Right lobe of liver (tissue), 6 donors: Measurements from ENCODE around the gene TCF7L2. TPM values are rescaled to one million over a fixed set of nuclear protein-coding genes. Genes with fewer than 3 reads are reported as not detected.
A peak's percentile ranks its signal among the peaks of the same experiment; 100 is the strongest.

ENCODE experiments used
- ATAC-seq, 4 donors: fragments of 200-7000 bp; cut with Tn5 transposase; one replicate each; pipeline ENCODE4 v1.9.1; 2020; ENCODE audit warnings: mild to moderate bottlenecking in 4 of 4, moderate library complexity in 4 of 4
- DNase-seq, 3 donors: peaks; one replicate each; pipeline ENCODE4 v3.0.0-alpha.2; 2020
- H3K27ac ChIP-seq, 3 donors: fragments of 200-600 bp; one replicate each; pipeline ENCODE4 v1.8.0; 2022
- H3K27me3 ChIP-seq, 2 donors: fragments of 200-600 bp; one replicate each; pipeline ENCODE4 v1.8.0; 2022
- H3K36me3 ChIP-seq, 4 donors: fragments of 200-600 bp; sonication (generic) in 1 of 4; one replicate each; pipeline versions ENCODE4 v1.5.1 to v1.8.0; 2017 to 2022; ENCODE audit warnings: control low read depth in 1 of 4
- H3K4me1 ChIP-seq, 4 donors: fragments of 200-600 bp; sonication (generic) in 1 of 4; one replicate each; pipeline versions ENCODE4 v1.5.1 to v1.8.0; 2017 to 2022; ENCODE audit warnings: control low read depth in 1 of 4
- H3K4me3 ChIP-seq, 3 donors: fragments of 200-600 bp; one replicate each; pipeline ENCODE4 v1.8.0; 2022
- H3K9me3 ChIP-seq, 4 donors: fragments of 200-600 bp; sonication (generic) in 1 of 4; one replicate each; pipeline versions ENCODE4 v1.5.1 to v1.8.0; 2017 to 2022; ENCODE audit warnings: control low read depth in 1 of 4
- POLR2A ChIP-seq: fragments of 450-650 bp; IDR thresholded peaks from one replicate; pipeline ENCODE4 v1.6.1; 2017; ENCODE audit warnings: antibody characterized with exemption, mild to moderate bottlenecking
- WGBS: methylation state at CpG from one replicate; pipeline ENCODE4 v1.1.6; 2018; ENCODE audit warnings: low coverage, low lambda C conversion rate; ENCODE audit not compliant: insufficient coverage; ENCODE audit errors: missing lambda C conversion rate; 5-methylcytosine and 5-hydroxymethylcytosine counted together
- intact Hi-C, 2 donors: fragments of 100-400 bp; cut with DNase I; formaldehyde crosslinking; loops; one replicate each; pipeline versions ENCODE4 v1.11.2 to v1.14.1; 2022
- total RNA-seq, 6 experiments: library from RNA; depleted of rRNA in 2 of 6; stranded (reverse); fragments of >200 nt in 2 of 6; fragmentation: NEBNext Ultra II Directional in 3 of 6; extraction: Animal tissue kit (Norgen Biotek cat#: 25700) in 3 of 6; gene quantifications; one replicate each; pipeline versions ENCODE4 v1.1.0 to v1.2.4, GENCODE V29; 2016 to 2023
- TF ChIP-seq, protein P1 (sequence below), 4 donors: fragments of 200-600 bp in 3 of 4; fragments of 450-650 bp in 1 of 4; IDR thresholded peaks; one replicate each; pipeline versions ENCODE4 v1.5.1 to v1.8.0; 2016 to 2022; ENCODE audit warnings: antibody characterized with exemption in 4 of 4, mild to moderate bottlenecking in 2 of 4
- donor health status: DM: no; HTN: yes; CAD: no.
- donor health status: DM: no; HTN: no; CAD: no.
- donor health status: DM: no; HTN: no; CAD: no.
- donor health status: DM: no; HTN: yes; CAD: no.
- donor health status: DM: no; HTN: yes; CAD: no.

The TCF7L2 gene
- total RNA-seq, 6 experiments from 2014 or later, result 9.4 to 33.2 (median 16.7) TPM

DNA sequence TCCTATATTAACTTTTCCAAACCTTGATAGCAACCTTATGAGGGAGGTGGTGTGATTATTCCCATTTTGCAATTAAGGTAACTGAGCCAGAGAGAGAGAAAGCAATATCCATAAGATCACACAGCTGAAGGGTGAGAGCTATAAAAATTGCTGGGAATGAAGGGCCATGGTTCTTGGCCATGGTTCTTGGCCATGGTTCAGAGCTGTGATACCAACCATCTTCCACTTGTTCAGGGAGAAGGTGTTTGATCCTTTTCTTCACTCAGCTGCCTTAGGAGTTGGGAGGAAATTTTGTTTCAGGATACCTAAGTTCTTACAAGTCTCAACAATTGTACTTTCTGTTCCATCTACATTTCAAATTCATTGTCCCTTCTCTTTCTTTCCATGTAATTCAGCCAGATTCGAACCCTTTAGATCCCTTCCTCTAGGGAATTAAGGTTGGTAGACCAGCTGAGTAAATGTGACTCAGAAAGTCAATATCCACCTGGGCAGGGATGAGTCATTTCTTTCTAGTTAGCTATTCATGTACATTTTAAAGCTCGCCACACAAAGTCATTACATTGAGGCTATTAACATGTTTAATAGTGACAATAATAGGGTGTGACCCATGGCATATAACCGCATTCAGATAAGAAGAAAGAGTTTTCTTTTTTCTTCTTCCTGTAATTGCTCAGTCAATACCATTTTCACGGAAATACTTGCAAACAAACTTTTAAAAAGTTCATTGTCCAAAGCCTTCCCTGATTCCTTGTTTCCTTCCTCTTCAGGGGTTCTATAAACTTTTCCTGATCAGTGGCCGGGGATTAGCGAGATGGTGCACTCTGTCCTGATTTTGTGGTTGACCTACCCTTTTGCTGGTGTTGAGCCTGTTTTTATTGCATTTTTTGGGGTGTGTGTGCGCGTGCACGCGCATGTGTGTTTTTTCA is 143.4 kb downstream of the TCF7L2 start:
- Histone ChIP-seq H3K36me3 (peaks cover 0 to 4% (median 3%) of the 10 kb centered on the region in 4 donors), H3K27me3 (no peaks in the 10 kb centered on the region), H3K4me3 (no peak overlapping the region), H3K27ac (peak overlapping the region in 1 of 3 donors; percentile 58), H3K4me1 (no peaks in the 10 kb centered on the region), H3K9me3 (no peaks in the 10 kb centered on the region)
- ATAC-seq (peak in 3 of 4 donors; percentile 24 to 81 (median 31)), DNase-seq (peak in 1 of 3 donors; percentile 34)
- intact Hi-C loops, result no loop called here
- no peak for TF ChIP-seq POLR2A
- TF ChIP-seq, protein P1, sequence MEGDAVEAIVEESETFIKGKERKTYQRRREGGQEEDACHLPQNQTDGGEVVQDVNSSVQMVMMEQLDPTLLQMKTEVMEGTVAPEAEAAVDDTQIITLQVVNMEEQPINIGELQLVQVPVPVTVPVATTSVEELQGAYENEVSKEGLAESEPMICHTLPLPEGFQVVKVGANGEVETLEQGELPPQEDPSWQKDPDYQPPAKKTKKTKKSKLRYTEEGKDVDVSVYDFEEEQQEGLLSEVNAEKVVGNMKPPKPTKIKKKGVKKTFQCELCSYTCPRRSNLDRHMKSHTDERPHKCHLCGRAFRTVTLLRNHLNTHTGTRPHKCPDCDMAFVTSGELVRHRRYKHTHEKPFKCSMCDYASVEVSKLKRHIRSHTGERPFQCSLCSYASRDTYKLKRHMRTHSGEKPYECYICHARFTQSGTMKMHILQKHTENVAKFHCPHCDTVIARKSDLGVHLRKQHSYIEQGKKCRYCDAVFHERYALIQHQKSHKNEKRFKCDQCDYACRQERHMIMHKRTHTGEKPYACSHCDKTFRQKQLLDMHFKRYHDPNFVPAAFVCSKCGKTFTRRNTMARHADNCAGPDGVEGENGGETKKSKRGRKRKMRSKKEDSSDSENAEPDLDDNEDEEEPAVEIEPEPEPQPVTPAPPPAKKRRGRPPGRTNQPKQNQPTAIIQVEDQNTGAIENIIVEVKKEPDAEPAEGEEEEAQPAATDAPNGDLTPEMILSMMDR (IDR thresholded peaks at IDR 0.05), result no peak
- 58% methylated on average over 10 of the region's 10 CpGs for WGBS

DNA sequence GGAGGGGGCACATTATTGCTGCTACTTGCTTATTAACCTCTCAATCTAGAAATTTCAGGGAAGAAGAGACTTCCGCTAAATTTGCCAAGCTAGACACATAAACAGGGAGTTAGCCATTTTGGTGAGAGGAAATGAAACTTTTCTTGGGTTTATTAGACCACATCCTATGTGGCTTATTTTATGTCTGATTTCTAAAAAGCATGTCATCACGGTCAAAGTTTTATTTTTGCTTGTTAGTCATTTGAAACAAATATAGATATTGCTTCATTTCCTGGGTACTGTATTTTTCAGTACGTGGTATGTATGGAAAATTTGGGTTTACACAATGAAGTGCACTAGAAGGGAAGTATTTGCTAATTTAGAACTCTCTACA is 144.1 kb downstream of the TCF7L2 start:
- TF ChIP-seq POLR2A, result no peak
- TF ChIP-seq, protein P1 (IDR thresholded peaks at IDR 0.05), result no peak
- Histone ChIP-seq H3K36me3 (peaks cover 0 to 4% (median 3%) of the 10 kb centered on the region in 4 donors), H3K27ac (peak overlapping the region in 1 of 3 donors; percentile 58), H3K27me3 (no peaks in the 10 kb centered on the region), H3K4me1 (peaks cover 0 to 1% (median 0%) of the 10 kb centered on the region in 4 donors), H3K9me3 (no peaks in the 10 kb centered on the region), H3K4me3 (no peak overlapping the region)
- no peak for DNase-seq
- 44% methylated on average over 3 of the region's 3 CpGs for WGBS
- intact Hi-C loops, result no loop called here
- ATAC-seq, result peak in 3 of 4 donors; percentile 13 to 45 (median 18)

DNA sequence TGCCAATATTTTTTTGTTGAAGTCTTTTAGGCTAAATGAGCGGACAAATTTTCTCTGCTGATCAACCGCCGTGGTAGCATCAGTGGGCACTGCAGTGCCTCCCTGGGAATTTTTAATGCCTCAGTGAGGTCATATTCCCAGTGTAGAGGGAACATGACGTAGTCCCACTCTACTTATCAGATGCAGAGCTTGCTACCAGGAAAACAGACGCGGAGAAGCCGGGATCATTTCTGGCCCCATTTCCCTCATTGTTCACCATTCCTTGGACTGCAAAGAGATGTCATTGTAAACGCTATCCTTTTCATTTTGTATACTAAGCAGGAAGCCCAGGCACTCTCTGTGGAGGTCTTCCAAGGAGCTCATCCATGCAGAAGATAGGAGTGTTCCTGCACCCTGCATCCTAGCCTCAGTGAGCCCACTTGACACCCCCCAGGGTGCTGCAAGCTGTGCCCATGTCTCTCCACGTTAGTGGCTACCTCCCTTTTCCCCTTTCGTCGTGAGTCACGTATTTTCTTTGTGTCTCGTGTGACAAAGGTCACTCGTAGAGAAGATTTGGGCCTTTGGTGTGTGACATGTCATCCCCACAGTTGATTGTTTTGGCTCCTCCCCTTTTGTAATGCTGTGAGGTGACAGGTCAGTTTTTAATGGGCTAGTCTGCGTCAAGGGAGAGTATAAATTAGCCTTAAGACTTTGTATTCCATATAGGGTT is 145.5 kb downstream of the TCF7L2 start:
- Histone ChIP-seq H3K4me3 (no peak overlapping the region), H3K36me3 (peaks cover 0 to 4% (median 1%) of the 10 kb centered on the region in 4 donors), H3K27ac (no peak overlapping the region), H3K9me3 (no peaks in the 10 kb centered on the region), H3K27me3 (no peaks in the 10 kb centered on the region), H3K4me1 (peaks cover 0 to 6% (median 2%) of the 10 kb centered on the region in 4 donors)
- no peak for TF ChIP-seq POLR2A
- TF ChIP-seq, protein P1 (IDR thresholded peaks at IDR 0.05), result no peak
- DNase-seq (peak in 1 of 3 donors; percentile 6), ATAC-seq (no peak)
- WGBS, result 92% methylated on average over 13 of the region's 15 CpGs
- intact Hi-C loops, result no loop called here

DNA sequence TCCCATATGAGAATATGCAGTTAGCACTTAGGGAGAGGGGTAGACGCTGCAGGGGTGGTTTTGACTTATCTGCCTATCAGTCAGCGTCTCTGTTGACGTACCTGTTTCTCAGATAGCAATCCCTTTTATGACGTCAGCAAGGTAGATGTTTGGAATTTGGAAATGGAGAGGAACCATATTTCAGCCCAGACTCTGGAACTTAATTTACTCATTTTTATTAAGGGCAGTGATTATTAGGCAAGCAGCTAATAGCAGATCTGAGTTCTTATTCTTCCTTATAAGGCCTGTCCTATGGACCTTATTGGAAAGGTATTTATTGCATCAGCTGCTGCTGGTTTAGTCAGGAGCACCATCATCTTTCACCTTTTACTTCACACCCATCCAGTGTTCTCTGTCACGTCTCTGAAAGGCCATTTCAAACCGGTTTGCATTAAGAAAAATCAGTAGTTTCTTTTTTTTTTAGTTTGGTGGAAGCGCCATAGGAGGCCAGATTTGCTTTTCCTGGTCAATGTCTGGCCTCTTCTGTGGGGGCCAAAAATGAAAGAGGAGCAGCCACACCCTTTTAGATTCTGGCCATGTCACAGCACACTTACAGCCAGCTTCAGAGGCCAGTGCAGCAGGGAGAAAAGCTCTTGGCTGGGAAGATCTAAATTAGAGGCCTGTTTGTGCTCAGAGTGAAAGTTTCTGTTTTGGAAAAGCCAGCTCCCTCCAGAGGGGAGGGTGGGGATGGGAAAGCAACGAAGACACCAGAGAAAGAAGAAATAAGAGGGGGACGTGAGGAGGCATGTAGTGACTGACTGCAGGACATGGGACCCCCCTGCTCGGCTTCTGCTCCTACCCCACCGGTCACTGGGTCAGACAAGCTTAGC is 146.3 kb downstream of the TCF7L2 start:
- TF ChIP-seq, protein P1 (IDR thresholded peaks at IDR 0.05), result no peak
- no peak for TF ChIP-seq POLR2A
- DNase-seq (no peak), ATAC-seq (peak in 1 of 4 donors; percentile 7)
- peaks cover 0 to 3% (median 1%) of the 10 kb centered on the region in 4 donors for H3K36me3 ChIP-seq
- H3K27ac ChIP-seq, result no peak overlapping the region
- intact Hi-C loops, result no loop called here
- no peaks in the 10 kb centered on the region for H3K9me3 ChIP-seq
- WGBS, result 81% methylated on average over 8 of the region's 11 CpGs
- no peaks in the 10 kb centered on the region for H3K27me3 ChIP-seq
- no peak overlapping the region for H3K4me3 ChIP-seq
- peaks cover 0 to 6% (median 2%) of the 10 kb centered on the region in 4 donors for H3K4me1 ChIP-seq
